ENCODE results near the gene GALM.

Gene GALM

GRCh38 chr2:38697116-38697840 is 31.4 kb downstream of the GALM start:
- H3K27me3 ChIP-seq (ENCODE audit: insufficient read depth, low read depth), result no peaks in the 10 kb centered on the region
- H3K4me1 ChIP-seq (ENCODE audit: low read depth, poor library complexity, severe bottlenecking), result peaks cover 10% of the 10 kb centered on the region
- no peak overlapping the region for H3K27ac ChIP-seq

DNA sequence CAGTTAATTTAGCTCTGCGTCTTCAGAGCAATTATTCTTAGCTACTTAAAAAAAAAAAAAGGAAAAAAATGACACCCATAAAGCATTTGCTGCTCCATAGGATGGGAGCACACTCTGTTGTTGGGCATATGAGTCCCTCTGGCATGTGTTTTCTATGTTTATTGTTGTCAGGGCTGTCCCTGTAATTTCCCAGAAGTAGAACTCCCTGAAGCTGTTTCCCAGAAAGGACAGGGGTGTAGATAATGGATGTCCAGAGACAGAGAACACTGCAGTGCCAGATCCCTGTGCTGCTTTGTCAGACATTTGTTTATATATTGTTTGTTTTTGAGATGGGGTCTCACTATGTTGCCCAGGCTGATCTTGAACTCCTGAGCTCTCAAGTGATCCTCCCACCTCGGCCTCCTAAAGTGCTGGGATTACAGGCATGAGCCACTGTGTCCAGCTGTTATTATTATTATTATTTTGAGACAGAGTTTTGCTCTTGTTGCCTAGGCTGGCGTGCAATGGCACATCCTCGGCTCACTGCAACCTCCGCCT is 32.6 kb downstream of the GALM start:
- no peak for TF ChIP-seq CTCF (conservative IDR thresholded peaks at IDR 0.05; ENCODE audit: low read depth, low read length)

More at GRCh38 chr2:38697116-38697840, 31.4 kb downstream of the GALM start:
- no peaks in the 10 kb centered on the region for H4K20me1 ChIP-seq (ENCODE audit: insufficient read depth)
- no peak for TF ChIP-seq CTCF (conservative IDR thresholded peaks at IDR 0.05; ENCODE audit: low read depth, low read length)
- no peak overlapping the region for H3K4me3 ChIP-seq (IDR thresholded peaks at IDR 0.05; ENCODE audit: insufficient read depth, low read depth, low read length)
- no peak overlapping the region for H3K9ac ChIP-seq
- H3K4me2 ChIP-seq, result no peak overlapping the region
- no peak overlapping the region for H2AFZ ChIP-seq (ENCODE audit: low read depth)
- no peaks in the 10 kb centered on the region; the same call in 1 of the 2 replicates for H3K36me3 ChIP-seq (ENCODE audit: insufficient read depth)
- peaks cover 6% of the 10 kb centered on the region; the same call in 1 of the 2 replicates for H3K79me2 ChIP-seq (ENCODE audit: insufficient read depth, low read depth)

DNA sequence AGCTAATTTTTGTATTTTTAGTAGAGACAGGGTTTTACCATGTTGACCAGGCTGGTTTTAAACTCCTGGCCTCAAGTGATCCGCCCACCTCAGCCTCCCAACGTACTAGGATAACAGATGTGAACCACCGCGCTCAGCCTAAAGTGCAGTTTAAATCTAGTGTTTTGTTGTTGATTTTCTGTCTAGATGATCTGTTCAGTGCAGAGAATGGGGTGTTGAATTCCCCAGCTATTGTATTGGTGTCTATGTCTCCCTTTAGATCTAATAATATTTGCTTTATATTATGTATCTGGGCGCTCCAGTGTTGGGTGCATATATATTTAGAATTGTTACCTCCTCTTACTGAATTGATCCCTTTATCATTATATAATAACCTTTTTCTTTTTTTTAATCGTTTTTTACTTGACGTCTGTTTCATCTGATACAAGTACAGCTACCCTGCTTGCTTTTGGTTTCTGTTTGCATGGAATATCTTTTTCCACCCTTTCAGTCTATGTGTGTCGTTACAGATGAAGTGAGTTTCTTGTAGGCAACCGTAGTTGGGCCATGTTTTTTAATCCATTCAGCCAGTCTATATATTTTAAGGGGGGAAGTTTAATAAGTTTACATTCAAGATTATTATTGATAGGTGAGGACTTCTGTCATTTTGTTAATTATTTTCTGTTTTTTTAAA is 34.3 kb downstream of the GALM start:
- no peaks in the 10 kb centered on the region for H3K27me3 ChIP-seq (ENCODE audit: insufficient read depth, low read depth)
- no peak overlapping the region for H3K4me3 ChIP-seq (IDR thresholded peaks at IDR 0.05; ENCODE audit: insufficient read depth, low read depth, low read length)
- H3K27ac ChIP-seq, result no peak overlapping the region
- no peak overlapping the region for H2AFZ ChIP-seq (ENCODE audit: low read depth)
- H3K36me3 ChIP-seq (ENCODE audit: insufficient read depth), result no peaks in the 10 kb centered on the region; the same call in 1 of the 2 replicates
- no peaks in the 10 kb centered on the region for H4K20me1 ChIP-seq (ENCODE audit: insufficient read depth)
- no peak for TF ChIP-seq CTCF (conservative IDR thresholded peaks at IDR 0.05; ENCODE audit: low read depth, low read length)
- H3K9ac ChIP-seq, result no peak overlapping the region
- H3K79me2 ChIP-seq (ENCODE audit: insufficient read depth, low read depth), result peaks cover 6% of the 10 kb centered on the region; the same call in 1 of the 2 replicates
- no peak overlapping the region for H3K4me2 ChIP-seq
- peaks cover 10% of the 10 kb centered on the region for H3K4me1 ChIP-seq (ENCODE audit: low read depth, poor library complexity, severe bottlenecking)

More for the DNA sequence above, 32.6 kb downstream of the GALM start:
- Histone ChIP-seq H3K4me2 (no peak overlapping the region), H3K27ac (no peak overlapping the region), H3K4me1 (ENCODE audit: low read depth, poor library complexity, severe bottlenecking) (peaks cover 10% of the 10 kb centered on the region), H3K9ac (no peak overlapping the region), H3K36me3 (ENCODE audit: insufficient read depth) (no peaks in the 10 kb centered on the region; the same call in 1 of the 2 replicates), H3K27me3 (ENCODE audit: insufficient read depth, low read depth) (no peaks in the 10 kb centered on the region), H3K79me2 (ENCODE audit: insufficient read depth, low read depth) (peaks cover 6% of the 10 kb centered on the region; the same call in 1 of the 2 replicates), H2AFZ (ENCODE audit: low read depth) (no peak overlapping the region), H3K4me3 (IDR thresholded peaks at IDR 0.05; ENCODE audit: insufficient read depth, low read depth, low read length) (no peak overlapping the region), H4K20me1 (ENCODE audit: insufficient read depth) (no peaks in the 10 kb centered on the region)

DNA sequence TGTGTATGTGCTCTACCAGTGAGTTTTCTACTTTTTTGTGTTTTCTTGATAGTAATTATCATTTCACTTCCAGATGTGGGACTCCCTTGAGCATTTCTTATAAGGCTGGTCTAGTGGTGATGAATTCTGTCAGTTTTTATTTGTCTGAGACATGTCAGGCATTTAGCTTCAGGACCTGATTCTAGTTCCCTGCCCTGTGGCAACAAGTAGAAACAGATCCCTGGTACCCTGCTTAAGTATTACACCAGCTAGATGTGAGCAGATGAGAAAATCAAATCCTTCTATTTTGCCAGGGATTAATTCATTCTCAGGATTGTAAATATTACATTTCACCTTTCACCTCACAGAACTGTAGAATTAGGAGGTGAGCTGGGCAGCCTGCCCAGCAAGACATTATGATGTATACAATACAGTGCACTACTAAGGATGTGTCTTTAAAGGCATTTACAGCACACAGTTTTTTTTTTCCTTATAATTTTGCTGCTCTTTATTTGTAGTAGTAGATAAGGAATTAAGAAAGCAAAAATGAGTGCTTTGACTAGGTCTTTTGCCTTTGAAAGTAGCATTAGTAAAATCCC is 35.1 kb downstream of the GALM start:
- no peaks in the 10 kb centered on the region for H3K27me3 ChIP-seq (ENCODE audit: insufficient read depth, low read depth)
- H3K4me1 ChIP-seq (ENCODE audit: low read depth, poor library complexity, severe bottlenecking), result peaks cover 4% of the 10 kb centered on the region
- H3K4me2 ChIP-seq, result no peak overlapping the region
- H3K79me2 ChIP-seq (ENCODE audit: insufficient read depth, low read depth), result peaks cover 6% of the 10 kb centered on the region; the same call in 1 of the 2 replicates
- H4K20me1 ChIP-seq (ENCODE audit: insufficient read depth), result no peaks in the 10 kb centered on the region
- no peak overlapping the region for H3K27ac ChIP-seq
- no peak overlapping the region for H3K9ac ChIP-seq
- H3K36me3 ChIP-seq (ENCODE audit: insufficient read depth), result no peaks in the 10 kb centered on the region
- no peak overlapping the region for H2AFZ ChIP-seq (ENCODE audit: low read depth)
- no peak for TF ChIP-seq CTCF (conservative IDR thresholded peaks at IDR 0.05; ENCODE audit: low read depth, low read length)
- no peak overlapping the region for H3K4me3 ChIP-seq (IDR thresholded peaks at IDR 0.05; ENCODE audit: insufficient read depth, low read depth, low read length)
